Left ventricle myocardium inferior (tissue), 1 donor: ENCODE results near the gene UBN1. TPM values are rescaled to one million over a fixed set of nuclear protein-coding genes. Genes with fewer than 3 reads are reported as not detected.
A peak's percentile ranks its signal among the peaks of the same experiment; 100 is the strongest.

Experiments used
- DNase-seq: peaks from one replicate; pipeline ENCODE4 v3.0.0-alpha.2; 2020
- H3K27ac ChIP-seq: fragments of 200-600 bp; replicated peaks from 2 replicates; pipeline ENCODE4 v1.8.0; 2021
- H3K27me3 ChIP-seq: fragments of 200-600 bp; 2 replicates; pipeline ENCODE4 v1.8.0; 2021; ENCODE audit warnings: low read depth
- H3K36me3 ChIP-seq: fragments of 200-600 bp; 2 replicates; pipeline ENCODE4 v1.8.0; 2021
- H3K4me1 ChIP-seq: fragments of 200-600 bp; 2 replicates; pipeline ENCODE4 v1.8.0; 2021
- H3K4me3 ChIP-seq: fragments of 200-600 bp; 2 replicates; pipeline ENCODE4 v1.8.0; 2021; ENCODE audit warnings: mild to moderate bottlenecking, moderate library complexity
- H3K9me3 ChIP-seq: fragments of 200-600 bp; replicated peaks from 2 replicates; pipeline ENCODE4 v1.8.0; 2021
- intact Hi-C: fragments of 100-400 bp; cut with micrococcal nuclease; formaldehyde crosslinking; loops from one replicate; pipeline ENCODE4 v1.11.0; 2022
- long read RNA-seq: library from polyadenylated mRNA; unstranded; transcript quantifications from one replicate; pipeline ENCODE4 v2.0.0, GENCODE V29; 2021
- total RNA-seq: library from RNA; stranded (reverse); fragmentation: NEBNext Ultra II Directional; extraction: Animal tissue kit (Norgen Biotek cat#: 25700); gene quantifications from one replicate; pipeline ENCODE4 v1.2.1, GENCODE V29; 2021
- TF ChIP-seq, protein P1 (sequence below): fragments of 200-600 bp; IDR thresholded peaks from 2 replicates; pipeline ENCODE4 v1.8.0; 2021; ENCODE audit warnings: antibody characterized with exemption, mild to moderate bottlenecking, borderline replicate concordance
- donor health status: DM: no; HTN: yes; CAD: no; lungs with severe emphysema.

UBN1 gene, protein sequence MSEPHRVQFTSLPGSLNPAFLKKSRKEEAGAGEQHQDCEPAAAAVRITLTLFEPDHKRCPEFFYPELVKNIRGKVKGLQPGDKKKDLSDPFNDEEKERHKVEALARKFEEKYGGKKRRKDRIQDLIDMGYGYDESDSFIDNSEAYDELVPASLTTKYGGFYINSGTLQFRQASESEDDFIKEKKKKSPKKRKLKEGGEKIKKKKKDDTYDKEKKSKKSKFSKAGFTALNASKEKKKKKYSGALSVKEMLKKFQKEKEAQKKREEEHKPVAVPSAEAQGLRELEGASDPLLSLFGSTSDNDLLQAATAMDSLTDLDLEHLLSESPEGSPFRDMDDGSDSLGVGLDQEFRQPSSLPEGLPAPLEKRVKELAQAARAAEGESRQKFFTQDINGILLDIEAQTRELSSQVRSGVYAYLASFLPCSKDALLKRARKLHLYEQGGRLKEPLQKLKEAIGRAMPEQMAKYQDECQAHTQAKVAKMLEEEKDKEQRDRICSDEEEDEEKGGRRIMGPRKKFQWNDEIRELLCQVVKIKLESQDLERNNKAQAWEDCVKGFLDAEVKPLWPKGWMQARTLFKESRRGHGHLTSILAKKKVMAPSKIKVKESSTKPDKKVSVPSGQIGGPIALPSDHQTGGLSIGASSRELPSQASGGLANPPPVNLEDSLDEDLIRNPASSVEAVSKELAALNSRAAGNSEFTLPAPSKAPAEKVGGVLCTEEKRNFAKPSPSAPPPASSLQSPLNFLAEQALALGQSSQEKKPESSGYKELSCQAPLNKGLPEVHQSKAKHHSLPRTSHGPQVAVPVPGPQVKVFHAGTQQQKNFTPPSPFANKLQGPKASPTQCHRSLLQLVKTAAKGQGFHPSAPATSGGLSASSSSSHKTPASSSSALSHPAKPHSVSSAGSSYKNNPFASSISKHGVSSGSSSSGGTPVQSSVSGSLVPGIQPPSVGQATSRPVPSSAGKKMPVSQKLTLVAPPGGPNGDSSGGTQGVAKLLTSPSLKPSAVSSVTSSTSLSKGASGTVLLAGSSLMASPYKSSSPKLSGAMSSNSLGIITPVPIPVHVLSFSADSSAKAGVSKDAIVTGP (N-terminal part only)
- 41.1 TPM for total RNA-seq
- long read RNA-seq, full-length matches to known transcripts = 22 of 87 reads
- long read RNA-seq, partial matches to known transcripts = 48 of 87 reads
- long read RNA-seq, other reads (novel, unspliced or antisense) = 17 of 87 reads

- Histone ChIP-seq H3K4me1 (peaks cover 79% of the 10 kb centered on the region), H3K4me3 (peak within 1 kb of the TSS; percentile 95), H3K27me3 (no peaks in the 10 kb centered on the region), H3K27ac (peak within 1 kb of the TSS; percentile 92), H3K9me3 (no peaks in the 10 kb centered on the region), H3K36me3 (peaks cover 36% of the 10 kb centered on the region)
- DNase-seq = peak; percentile 100
- intact Hi-C loops = no loop called here
- TF ChIP-seq, protein P1, sequence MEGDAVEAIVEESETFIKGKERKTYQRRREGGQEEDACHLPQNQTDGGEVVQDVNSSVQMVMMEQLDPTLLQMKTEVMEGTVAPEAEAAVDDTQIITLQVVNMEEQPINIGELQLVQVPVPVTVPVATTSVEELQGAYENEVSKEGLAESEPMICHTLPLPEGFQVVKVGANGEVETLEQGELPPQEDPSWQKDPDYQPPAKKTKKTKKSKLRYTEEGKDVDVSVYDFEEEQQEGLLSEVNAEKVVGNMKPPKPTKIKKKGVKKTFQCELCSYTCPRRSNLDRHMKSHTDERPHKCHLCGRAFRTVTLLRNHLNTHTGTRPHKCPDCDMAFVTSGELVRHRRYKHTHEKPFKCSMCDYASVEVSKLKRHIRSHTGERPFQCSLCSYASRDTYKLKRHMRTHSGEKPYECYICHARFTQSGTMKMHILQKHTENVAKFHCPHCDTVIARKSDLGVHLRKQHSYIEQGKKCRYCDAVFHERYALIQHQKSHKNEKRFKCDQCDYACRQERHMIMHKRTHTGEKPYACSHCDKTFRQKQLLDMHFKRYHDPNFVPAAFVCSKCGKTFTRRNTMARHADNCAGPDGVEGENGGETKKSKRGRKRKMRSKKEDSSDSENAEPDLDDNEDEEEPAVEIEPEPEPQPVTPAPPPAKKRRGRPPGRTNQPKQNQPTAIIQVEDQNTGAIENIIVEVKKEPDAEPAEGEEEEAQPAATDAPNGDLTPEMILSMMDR = no peak
Measured at GRCh38 chr16:4846901-4847773, at the start of gene UBN1, which contains the start of gene GLYR1. Gene UBN1 (plus strand): TSS chr16:4847481. CDS start chr16:4852918, 5,437 bp downstream. Gene GLYR1 (minus strand): TSS chr16:4847288. CDS start chr16:4847265, 23 bp downstream.

DNA sequence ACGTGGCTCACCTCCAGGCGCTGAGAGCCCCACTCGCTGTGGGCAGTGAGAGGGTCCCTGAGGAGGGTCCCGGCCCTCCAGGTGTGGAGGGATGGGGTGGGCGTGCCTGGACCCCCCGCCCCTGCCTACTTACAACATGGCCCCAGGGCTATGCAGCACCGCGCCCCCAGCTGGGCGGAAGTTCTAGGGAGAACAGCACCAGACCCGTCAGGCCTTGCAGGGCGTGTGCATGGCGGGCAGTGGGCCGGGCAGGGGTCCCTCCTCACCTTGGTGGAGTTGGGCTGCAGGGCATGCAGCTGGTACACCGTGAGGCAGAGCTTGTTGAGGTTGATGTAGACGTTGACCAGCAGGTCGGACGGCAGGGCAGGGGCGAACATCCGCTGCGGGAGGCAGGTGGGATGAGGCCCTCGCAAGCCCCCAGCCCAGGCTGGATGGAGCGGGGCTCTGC is 49.5 kb upstream of the UBN1 start:
- H3K36me3 ChIP-seq = peaks cover 30% of the 10 kb centered on the region
- intact Hi-C loops = no loop called here
- no peaks in the 10 kb centered on the region for H3K9me3 ChIP-seq
- TF ChIP-seq, protein P1 = no peak
- H3K27me3 ChIP-seq = no peaks in the 10 kb centered on the region
- peak overlapping the region; percentile 16 for H3K27ac ChIP-seq
- H3K4me3 ChIP-seq = no peak overlapping the region
- no peak for DNase-seq
- H3K4me1 ChIP-seq = peaks cover 28% of the 10 kb centered on the region

GRCh38 chr16:4798456-4798855 is 48.8 kb upstream of the UBN1 start:
- Histone ChIP-seq H3K4me3 (no peak overlapping the region), H3K27ac (no peak overlapping the region), H3K4me1 (peaks cover 34% of the 10 kb centered on the region), H3K9me3 (no peaks in the 10 kb centered on the region), H3K27me3 (no peaks in the 10 kb centered on the region), H3K36me3 (peaks cover 30% of the 10 kb centered on the region)
- TF ChIP-seq, protein P1 = no peak
- intact Hi-C loops = no loop called here
- no peak for DNase-seq

DNA sequence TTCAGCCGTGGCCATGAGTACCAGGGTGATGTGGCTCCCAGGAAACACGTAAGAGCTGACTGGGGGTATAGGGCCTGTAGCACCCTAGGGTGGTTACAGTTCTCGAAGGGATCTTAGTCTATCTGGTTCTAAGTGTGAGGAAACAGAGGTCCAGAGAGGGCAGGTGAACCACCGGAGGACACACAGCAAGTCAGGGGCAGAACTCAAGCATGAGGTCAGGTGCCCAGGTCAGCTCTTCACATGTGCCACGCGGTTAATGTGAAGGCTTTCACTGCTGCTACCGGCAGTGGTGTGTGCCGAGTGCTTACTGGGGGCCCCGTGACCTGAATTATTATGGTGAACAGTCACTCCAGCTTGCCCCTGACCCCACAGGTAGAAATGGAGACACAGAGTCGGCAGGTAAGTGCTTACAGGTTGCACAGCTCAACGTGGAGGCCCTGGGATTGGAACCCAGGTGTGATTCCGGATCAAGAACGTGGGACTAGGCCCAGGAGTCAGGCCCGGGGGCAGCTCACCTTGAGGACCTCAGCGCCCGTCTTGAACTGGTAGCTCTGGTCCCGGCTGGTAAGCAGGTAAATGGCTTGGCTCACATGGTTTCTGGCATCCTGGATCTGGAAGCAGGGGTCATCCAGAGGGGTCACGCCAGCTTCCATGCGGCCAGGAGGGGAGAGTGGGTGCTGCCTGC is 48.0 kb upstream of the UBN1 start:
- TF ChIP-seq, protein P1 = no peak

More for the DNA sequence above, 48.0 kb upstream of the UBN1 start:
- Histone ChIP-seq H3K27ac (no peak overlapping the region), H3K27me3 (no peaks in the 10 kb centered on the region), H3K36me3 (peaks cover 35% of the 10 kb centered on the region), H3K4me1 (peaks cover 43% of the 10 kb centered on the region), H3K9me3 (no peaks in the 10 kb centered on the region), H3K4me3 (no peak overlapping the region)
- intact Hi-C loops = no loop called here
- no peak for DNase-seq
